GM19099 (cell line): ENCODE results near the gene TXNL4A.

Experiments
- POLR2A ChIP-seq: IDR thresholded peaks from 3 replicates; pipeline ENCODE4 v1.6.1; 2011; ENCODE audit warnings: low read depth; ENCODE audit not compliant: insufficient read length; ENCODE audit errors: extremely low read depth

The TXNL4A gene

DNA sequence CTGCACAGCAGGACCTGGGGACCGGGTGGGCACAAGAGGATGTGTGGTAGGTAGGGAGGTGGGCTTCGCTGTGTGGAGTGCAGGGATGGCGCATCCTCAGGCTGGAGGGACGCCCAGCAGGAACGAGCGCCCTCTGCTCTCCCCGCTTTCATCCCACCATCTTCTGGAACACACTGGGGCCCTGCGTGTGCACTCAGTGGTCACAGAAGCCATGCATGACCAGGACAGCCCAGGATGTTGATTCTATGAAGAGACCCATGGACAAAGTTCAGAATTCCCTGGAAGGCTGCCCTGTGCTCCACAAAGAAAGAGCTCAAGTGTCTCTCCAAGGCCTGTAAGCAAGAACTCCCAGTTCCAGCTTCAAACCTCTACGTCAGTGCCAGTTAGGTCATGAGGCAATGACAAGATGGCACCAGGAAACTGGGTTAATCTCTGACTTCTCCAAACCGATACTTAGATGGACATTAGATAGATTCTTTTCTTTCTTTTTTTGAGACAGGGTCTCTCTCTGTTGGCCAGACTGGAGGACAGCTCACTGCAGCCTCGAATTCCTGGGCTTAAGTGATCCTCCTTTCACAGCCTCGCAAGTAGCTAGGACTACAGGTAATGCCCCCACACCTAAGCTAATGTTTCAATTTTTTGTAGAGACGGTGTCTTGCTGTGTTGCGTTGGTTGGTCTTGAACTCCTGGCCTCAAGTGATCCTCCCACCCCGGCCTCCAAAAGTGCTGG is 40.3 kb downstream of the TXNL4A start:
- TF ChIP-seq POLR2A, result no peak

DNA sequence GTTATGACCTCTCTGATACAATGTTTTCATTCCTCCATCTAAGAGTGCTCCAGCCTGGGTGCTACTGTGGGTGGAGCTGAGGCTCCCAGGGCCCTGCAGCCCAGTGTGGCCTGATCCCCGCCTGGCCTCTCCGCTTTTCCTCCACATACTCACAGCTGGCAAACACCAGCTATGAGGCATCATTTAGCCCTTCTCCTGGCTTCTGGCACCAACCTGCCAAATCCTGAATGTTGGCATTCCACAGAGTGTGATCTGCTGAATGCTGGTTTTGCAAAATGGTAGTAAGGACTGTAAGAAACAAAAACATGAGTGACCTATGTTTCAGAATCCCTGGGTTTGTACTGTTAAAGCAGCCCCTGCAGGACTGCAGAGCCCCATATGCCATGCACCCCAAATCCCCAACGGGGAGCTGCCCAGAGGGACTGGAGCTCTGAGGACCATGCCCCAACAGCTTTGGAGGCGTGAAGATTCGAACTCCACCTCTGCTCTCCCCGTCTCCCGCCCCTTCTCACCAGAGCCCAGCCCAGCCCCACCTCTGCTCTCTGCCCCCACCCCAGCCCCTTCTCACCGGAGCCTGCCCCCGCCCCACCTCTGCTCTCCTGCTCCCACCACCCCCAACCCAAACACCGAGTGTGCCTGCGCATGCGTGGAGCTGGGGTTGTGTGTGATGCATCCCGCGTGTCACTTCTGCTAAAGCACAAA is 41.2 kb downstream of the TXNL4A start:
- no peak for TF ChIP-seq POLR2A

DNA sequence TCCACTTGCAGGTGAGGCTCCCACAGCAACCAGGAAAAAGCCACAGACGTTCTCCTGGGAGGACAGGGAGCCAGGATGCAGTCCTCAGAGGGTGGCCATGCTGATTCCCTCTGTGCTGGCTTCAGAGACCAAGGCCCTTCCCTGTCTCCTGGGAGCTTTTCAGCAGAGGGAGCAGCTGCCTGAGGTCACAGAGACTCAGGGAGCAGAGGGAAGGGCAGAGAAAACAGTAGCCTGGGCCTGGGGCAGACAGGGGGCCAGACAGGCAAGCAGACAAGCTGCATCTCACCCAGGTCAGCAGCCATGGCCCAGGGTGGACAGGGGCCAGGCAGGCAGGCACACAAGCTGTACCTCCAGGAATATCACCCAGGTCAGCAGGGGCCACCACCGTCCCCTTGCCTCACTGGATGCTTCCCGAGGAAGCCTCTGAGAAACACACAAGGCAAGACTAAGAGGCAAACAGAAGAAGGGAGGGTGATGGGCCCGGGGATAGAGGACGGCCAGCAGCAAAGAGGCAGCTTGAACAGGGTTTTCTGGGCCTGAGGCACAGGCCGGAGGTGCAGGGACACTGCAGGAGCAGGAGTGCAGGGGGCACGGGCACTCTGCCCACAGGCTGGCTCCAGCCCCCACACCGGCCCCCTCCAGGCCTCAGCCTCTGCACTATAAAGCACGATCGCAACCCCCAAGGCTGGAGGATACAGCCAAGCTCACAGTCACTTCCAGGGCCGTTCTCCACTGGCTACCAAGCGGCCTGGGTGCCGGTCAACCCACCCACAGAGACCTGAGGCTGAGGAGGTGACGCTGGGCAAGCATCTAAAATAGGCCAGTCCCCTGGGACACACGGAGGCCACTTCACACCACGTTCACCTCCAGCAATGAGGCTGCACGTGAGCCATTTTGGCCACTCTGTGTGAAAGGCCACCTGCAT is 43.0 kb downstream of the TXNL4A start:
- no peak for TF ChIP-seq POLR2A

DNA sequence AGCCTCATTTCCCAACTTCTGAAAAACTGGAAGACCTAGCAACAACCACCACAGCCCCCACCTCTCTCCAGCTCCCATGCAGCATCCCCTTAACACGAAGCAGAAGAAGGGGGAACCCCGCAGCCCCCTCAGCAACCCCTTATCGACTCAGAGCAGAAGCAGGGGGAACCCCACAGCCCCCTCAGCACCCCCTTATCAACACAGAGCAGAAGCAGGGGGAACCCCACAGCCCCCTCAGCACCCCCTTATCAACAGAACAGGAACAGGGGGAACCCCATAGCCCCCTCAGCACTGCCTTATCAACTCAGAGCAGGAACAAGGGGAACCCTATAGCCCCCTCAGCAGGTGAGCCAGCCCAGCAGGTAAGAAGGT is 43.6 kb downstream of the TXNL4A start:
- no peak for TF ChIP-seq POLR2A

DNA sequence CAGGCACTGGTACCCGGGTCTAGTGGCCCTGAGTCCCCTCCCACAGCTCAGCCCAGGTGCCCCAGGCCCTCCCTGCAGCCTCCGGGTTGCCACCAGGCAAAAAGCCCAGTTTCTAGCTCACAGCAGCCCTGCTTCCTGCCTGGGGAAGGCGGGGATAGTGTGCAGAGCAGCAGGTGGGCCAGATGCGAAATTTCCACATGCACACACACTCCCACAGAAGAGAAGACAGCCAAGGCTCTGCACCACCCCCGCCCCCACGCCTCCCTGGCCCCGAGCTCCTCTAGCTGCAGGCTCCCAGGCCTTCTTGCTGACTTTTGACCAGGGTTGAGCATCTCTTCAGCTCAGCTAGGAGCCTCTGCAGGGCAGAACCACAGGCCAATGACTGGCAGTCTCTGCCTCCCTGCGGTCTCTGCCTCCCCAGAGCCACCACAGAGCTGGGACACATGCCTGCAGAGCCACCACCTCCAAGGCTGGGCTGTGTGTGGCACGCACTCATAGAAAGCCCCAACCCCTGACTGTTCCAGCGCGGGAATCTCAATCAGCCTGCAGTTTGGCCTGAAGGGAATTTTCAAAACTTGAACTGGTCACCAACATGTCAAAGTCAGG is 44.1 kb downstream of the TXNL4A start:
- no peak for TF ChIP-seq POLR2A

DNA sequence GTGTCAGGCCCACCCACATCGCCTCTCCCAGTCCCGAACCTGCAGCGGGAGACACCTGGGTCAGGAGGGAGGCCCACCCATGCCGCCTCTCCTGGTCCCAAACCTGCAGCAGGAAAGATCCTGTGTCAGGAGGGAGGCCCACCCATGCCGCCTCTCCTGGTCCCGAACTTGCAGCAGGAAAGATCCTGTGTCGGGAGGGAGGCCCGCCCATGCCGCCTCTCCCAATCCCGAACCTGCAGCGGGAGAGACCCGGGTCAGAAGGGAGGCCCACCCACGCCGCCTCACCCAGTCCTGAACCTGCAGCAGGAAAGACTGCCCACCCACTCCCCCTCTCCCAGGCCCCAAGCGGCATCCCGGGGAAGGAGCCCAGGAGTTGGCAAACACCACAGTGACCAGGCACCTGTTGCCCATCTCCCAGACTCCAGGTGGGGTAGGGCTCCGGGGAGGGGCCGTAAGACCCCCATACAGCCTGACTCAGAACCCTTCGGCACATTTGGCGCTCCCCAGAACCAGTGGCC is 44.7 kb downstream of the TXNL4A start:
- no peak for TF ChIP-seq POLR2A

DNA sequence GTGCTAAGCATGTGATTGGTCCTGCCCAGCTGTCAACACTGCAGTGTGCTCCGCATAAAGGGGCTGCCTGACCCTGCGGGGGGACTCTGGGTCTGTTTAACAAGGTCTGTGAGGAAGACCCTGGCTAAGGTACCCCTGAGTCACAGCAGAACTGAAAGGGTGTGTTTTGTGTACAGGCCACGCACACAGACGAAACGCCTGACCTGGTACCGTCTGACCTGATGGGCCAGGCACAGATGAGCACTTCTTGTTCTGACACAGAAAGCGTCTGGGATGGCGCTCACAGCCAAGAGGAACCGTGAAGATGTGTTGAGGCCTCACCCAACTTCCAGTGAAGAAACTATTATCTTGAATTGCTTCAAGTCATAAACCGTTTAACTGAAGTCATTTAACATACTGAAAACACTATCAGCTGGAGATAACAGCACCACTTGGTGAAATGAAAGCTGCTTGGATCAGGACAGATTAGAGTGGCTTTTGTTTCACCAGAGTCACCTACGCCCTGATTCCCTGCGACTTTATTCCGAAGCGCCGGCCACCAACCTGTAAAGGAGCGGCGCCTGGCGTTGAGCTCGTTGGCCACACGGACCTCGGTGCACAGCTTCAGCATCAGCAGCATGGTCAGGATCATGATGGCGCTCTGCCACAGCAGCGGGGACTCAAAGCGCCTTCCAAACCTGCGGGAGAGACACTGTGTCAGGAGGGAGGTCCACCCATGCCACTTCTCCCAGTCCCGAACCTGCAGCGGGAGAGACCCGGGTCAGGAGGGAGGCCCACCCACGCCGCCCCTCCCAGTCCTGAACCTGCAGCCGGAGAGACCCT is 45.4 kb downstream of the TXNL4A start:
- TF ChIP-seq POLR2A, result no peak

DNA sequence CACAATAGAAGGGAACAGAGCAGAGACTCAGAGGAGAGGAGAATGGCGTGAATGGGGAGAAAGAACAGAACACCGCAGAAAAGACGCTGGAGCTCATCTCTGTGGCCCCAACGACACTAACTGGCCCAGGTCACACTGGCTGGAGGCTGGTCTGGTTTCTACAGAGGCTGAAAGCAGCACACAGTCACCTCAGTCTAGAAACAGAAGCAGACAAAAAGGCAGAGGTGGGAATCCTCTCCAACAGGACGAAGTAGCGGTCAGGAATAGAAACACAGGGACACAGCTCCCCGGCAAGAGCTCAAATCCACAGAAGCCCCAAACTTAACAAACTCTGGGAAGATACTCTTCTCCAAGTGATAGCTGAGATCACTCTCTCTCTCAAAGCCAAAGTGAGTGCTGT is 46.2 kb downstream of the TXNL4A start:
- TF ChIP-seq POLR2A, result no peak

DNA sequence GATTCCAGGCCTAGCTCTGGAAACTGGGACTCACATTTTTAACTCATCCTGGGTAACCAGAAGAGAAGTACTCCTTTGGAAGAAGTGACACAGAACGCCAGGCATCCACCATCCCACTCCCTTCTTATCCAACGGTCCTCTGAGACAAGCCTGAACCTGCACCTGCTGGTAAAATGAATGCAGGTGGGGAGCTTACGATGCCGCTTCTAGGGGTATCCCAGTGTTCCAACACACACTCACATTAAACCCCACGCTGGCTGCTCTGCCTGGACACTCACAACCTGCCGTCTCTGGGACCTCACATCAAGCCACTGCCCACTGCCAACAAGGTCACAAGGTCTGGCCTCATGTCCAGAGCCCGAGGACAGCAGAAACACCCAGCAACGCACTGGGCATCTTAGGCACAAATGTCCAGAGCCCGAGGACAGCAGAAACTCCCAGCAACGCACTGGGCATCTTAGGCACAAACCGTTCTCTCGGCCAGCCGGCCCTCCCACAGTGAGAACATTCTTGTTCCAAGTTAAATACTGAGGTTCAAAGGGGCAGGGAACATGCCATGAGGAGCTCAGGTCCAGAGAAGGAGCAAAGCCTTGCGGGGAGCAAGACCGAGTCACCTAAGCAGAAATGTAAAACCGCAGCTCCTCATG is 46.8 kb downstream of the TXNL4A start:
- TF ChIP-seq POLR2A, result no peak

DNA sequence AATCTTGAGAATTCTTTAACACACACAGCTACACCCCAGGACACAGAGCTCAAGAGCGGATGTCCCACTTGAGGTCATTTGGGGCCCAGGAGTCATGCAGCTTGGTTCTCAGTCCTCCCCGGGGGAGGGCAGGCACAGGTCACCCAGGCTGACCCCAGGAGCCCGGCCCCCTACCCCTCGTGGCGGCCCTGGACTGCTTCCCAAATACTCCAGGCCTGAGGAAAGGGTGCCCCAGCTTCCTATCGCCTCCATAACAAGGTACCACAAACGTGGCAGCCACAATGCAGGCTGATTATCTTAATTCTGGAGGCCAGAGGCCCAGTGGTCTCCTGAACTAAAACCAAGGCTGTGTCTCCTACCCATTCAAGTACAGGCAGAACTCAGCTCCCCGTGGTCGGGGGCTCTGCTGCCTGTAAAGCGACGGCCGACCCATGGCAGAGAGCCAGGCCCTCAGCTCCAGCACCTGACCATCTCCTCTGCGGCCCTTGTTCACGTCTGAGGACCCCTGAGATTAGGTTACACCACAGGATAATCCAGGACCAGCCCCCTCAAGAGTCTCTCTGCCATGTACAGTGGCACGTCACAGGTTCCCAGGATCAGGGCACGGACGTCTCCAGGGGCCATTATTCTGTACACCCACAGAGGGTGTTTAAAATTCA is 47.4 kb downstream of the TXNL4A start:
- TF ChIP-seq POLR2A, result no peak

DNA sequence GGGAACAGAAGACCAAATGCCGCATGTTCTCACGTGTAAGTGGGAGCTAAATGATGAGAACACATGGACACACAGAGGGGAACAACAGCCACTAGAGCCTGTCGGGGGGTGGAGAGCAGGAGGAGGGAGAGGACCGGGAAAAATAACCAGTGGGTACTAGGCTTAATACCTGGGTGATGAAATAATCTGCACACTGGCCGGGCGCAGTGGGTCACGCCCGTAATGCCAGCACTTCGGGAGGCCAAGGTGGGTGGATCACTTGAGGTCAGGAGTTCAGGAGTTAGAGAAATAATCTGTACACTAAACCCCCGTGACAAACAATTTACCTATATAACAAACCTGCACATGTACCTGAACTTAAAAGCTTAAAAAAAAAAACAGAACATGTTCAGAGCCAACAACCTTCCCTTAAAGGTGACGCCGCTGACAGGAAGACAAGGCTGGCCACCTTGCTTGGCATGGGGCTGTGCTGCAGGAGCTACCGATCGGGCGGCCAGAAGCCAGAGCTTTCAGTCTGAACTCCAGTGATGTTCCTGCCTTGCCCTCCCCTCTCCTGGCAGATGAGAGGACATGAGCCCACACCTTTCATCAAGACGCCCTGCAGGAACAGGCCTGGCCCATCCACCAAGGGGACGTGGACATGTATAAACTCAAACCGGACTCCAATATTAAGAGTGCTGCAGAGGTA is 48.1 kb downstream of the TXNL4A start:
- no peak for TF ChIP-seq POLR2A

DNA sequence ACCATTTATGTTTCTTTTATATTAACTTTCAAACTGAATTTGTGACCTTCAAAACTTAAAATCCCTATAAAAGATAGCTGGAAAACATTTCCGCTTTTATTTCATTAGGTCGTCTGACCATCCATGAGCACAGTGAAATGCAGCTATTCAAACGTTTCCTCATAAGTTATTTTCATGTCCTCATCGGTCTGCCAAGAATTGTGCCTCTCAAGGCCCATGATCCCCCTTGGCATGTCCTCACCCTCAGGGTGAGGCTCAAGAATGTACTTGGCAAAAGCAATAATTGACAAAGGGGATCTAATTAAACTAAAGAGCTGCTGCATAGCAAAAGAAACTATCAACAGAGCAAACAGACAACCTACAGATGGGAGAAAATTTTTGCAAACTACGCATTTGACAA is 49.3 kb downstream of the TXNL4A start:
- no peak for TF ChIP-seq POLR2A

DNA sequence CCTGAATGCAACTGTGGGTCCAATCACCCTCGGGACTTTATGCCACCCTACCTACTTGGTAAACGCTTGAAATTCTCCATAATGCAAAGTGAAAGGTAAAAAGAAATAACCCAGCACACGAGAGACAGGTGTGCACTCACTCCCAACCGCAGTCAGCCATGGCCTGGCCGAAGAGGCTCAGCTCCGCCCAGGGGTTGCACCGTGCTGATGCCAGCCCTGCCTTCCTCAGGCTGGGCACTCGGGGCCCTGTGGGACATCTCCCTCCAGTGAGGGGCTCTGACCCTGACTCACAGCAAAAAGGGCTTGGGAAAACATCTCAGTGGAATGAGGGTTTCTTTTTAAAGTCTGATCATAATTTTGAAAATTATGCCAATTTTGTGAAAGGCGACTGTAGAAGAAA is 50.2 kb downstream of the TXNL4A start:
- no peak for TF ChIP-seq POLR2A
